Endothelial cell of umbilical vein (primary cell): Measurements from ENCODE around the gene FTO.

Source experiments
- EZH2 ChIP-seq: IDR thresholded peaks from 2 replicates; pipeline ENCODE4 v1.6.1; 2012; ENCODE audit warnings: borderline replicate concordance, low read depth, mild to moderate bottlenecking, moderate library complexity, low read length, inconsistent platforms; ENCODE audit not compliant: severe bottlenecking
- FOS ChIP-seq: IDR thresholded peaks from 2 replicates; pipeline ENCODE4 v1.6.1; 2011; ENCODE audit warnings: mild to moderate bottlenecking, low read length, moderate library complexity, borderline replicate concordance; ENCODE audit not compliant: insufficient read depth
- GATA2 ChIP-seq: IDR thresholded peaks from 2 replicates; pipeline ENCODE4 v1.7.0; 2011; ENCODE audit warnings: low read depth, mild to moderate bottlenecking, moderate library complexity, mixed read lengths, low read length; ENCODE audit not compliant: insufficient read length, insufficient read depth
- JUN ChIP-seq: IDR thresholded peaks from 2 replicates; pipeline ENCODE4 v1.6.1; 2011; ENCODE audit warnings: borderline replicate concordance, low read depth; ENCODE audit not compliant: insufficient read length, insufficient read depth
- MAX ChIP-seq: IDR thresholded peaks from 2 replicates; pipeline ENCODE4 v1.6.1; 2011; ENCODE audit not compliant: insufficient read depth, insufficient read length
- MYC ChIP-seq: IDR thresholded peaks from one replicate; pipeline ENCODE4 v1.6.1; 2011; ENCODE audit warnings: mild to moderate bottlenecking, low read depth, low read length
- POLR2A ChIP-seq: IDR thresholded peaks from 2 replicates; pipeline ENCODE4 v1.6.1; 2012; ENCODE audit warnings: low read depth, mild to moderate bottlenecking, control low read depth, low read length
- POLR2AphosphoS5 ChIP-seq: IDR thresholded peaks from 2 replicates; pipeline ENCODE4 v1.6.1; 2012; ENCODE audit warnings: low read depth, mild to moderate bottlenecking, control low read depth, low read length, moderate library complexity; ENCODE audit not compliant: insufficient read depth
- TF ChIP-seq, protein P1 (sequence below), 2 donors: IDR thresholded peaks; 1 replicate in 1 of 2; 2 replicates in 1 of 2; pipeline ENCODE4 v1.5.1; 2011; ENCODE audit warnings: low read length in 2 of 2, mild to moderate bottlenecking in 2 of 2, moderate library complexity in 2 of 2, control low read depth in 1 of 2, inconsistent platforms in 1 of 2, low read depth in 1 of 2; ENCODE audit not compliant: insufficient read depth in 1 of 2; ENCODE audit errors: extremely low read depth in 1 of 2

DNA sequence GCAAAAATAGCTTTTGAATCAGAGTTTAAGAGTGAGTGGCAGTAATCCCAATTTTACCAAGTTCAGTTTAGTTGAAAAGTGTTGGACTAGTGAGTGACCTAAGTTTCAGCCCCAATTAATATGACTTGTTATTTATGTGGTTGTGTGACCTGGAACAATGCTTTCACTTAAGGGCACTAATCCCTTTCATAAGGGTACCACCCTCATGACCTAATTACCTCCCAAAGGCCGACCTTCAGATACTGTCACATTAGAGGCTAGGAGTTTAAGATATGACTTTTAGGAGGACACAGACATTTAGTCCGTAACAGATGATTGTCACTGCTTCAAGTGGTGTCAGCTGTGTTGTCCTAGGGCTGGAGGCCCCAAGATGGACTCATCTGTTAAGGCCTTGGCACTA is 392.7 kb downstream of the FTO start:
- TF ChIP-seq POLR2A (no peak), POLR2AphosphoS5 (no peak), FOS (no peak), EZH2 (no peak), GATA2 (no peak), MAX (no peak), JUN (no peak), MYC (no peak)
- TF ChIP-seq, protein P1, sequence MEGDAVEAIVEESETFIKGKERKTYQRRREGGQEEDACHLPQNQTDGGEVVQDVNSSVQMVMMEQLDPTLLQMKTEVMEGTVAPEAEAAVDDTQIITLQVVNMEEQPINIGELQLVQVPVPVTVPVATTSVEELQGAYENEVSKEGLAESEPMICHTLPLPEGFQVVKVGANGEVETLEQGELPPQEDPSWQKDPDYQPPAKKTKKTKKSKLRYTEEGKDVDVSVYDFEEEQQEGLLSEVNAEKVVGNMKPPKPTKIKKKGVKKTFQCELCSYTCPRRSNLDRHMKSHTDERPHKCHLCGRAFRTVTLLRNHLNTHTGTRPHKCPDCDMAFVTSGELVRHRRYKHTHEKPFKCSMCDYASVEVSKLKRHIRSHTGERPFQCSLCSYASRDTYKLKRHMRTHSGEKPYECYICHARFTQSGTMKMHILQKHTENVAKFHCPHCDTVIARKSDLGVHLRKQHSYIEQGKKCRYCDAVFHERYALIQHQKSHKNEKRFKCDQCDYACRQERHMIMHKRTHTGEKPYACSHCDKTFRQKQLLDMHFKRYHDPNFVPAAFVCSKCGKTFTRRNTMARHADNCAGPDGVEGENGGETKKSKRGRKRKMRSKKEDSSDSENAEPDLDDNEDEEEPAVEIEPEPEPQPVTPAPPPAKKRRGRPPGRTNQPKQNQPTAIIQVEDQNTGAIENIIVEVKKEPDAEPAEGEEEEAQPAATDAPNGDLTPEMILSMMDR (IDR thresholded peaks at IDR 0.05; ENCODE audit: extremely low read depth in 1 of 2, insufficient read depth in 1 of 2, low read depth in 1 of 2, low read length in 2 of 2): no peak
